HG02610 (cell line): ENCODE data around the gene TRERF1.
A peak's percentile ranks its signal among the peaks of the same experiment; 100 is the strongest.
"Not testable (repeated sequence)": the region's sequence is repeated elsewhere in the genome, so short reads cannot be mapped to it uniquely, and the experiment has no call there.

ENCODE experiments used
- ATAC-seq: cut with Tn5 transposase; IDR thresholded peaks from one replicate; pipeline ENCODE4 v1.9.1; 2021; ENCODE audit warnings: mild to moderate bottlenecking, moderate library complexity; ENCODE audit not compliant: unreplicated experiment

Gene TRERF1

GRCh38 chr6:42339991-42340401 lies 111.7 kb downstream of the TRERF1 start:
- ATAC-seq, result peak; percentile 85

GRCh38 chr6:42338744-42339222 lies 112.9 kb downstream of the TRERF1 start:
- no peak for ATAC-seq

GRCh38 chr6:42337985-42338743 lies 113.6 kb downstream of the TRERF1 start:
- no peak for ATAC-seq

DNA sequence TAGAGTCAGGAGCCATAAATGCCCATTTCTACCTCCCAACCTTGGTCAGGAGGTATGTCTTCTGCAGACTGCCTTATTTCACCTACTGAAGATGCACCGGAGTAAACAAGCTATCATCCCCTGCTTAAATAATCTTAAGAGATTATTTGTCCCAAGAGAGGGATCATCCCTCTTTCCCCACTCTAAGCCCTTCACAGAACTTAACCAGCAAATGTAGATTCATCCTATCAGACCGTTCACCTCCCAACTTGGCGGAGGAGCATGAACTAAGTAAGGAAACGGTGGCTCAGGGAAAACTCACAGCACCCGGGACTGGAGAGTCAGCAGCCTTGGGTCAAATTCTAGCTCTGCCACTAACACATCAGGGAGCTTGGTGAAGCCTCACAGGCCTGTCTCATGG lies 115.3 kb downstream of the TRERF1 start:
- no peak for ATAC-seq

DNA sequence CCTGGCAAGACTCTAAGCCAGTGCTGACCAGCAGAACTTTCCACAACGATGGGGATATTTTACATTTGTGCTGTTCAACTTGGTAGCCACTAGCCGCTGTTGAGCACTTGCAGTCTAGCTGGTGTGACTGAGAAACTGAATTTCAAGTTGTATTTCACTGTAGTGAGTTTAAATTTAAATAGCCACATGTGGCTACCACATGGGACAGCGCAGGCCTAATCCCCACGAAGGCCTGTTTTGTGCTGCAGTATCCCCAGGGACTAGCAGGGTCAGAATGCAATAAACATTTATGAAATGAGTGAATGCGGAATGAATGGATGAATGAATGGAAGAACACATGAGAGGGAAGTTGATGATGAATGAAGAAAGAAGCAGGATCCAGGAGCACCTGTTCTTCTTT lies 115.8 kb downstream of the TRERF1 start:
- no peak for ATAC-seq

DNA sequence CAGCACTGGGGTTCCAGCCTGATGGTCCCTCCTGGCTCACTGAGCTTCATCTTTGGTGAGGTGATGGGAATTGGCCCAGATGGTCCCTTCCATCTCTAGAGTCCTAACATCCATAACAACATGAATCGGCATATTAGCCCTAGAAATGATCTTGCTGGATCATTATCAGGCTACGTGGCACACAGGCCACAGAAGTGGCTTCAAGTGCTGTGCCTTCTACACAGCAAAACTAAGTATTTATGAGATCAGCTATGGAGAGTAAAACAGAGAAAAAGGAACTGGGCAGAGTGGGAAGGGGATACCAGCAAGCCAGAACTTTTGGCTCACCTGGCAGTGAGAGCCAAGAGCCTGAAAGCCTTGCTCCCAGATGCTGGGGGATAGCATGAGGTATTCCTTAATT lies 116.9 kb downstream of the TRERF1 start:
- ATAC-seq, result no peak

DNA sequence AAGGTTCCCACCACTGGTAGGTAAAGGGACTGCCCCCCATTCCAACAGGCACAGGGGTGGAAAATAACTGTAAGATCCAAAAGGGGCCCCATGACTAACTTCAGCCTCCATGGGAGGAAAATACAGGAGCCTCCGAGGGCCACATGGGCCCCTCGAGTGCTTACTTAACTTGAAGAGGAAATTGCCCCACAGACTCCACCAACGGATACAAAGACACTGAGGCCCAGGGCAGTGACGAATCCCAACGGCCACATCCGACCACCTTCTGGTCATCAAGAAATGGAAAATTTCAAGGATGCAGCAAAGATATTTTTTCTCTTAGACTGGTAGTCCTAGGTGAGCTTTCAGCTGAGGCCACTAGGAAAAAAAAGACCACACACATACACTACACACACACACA lies 118.1 kb downstream of the TRERF1 start:
- ATAC-seq, result no peak

GRCh38 chr6:42332916-42333315 lies 118.8 kb downstream of the TRERF1 start:
- ATAC-seq, result no peak

DNA sequence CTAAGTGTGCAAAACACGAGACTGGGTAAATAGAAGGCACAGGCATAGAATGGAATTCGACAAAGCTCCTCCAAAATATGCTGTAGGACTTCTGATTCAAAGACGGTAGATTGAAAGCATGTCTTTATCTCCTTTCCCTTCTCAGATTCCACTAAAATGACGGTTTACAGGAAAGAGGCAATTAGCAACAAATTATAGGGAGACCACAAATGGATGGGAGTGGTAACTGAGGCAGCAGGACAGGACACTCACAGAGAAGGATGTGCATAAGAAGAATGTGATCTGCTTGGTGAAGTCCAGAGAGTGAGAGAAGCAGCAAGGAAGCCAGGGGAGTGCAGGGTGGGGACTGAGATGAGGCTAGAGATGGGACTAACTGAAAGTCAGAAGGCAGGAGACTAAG lies 120.7 kb downstream of the TRERF1 start:
- no peak for ATAC-seq

GRCh38 chr6:42326248-42326647 lies 125.5 kb downstream of the TRERF1 start:
- no peak for ATAC-seq

GRCh38 chr6:42324656-42325324 lies 126.9 kb downstream of the TRERF1 start:
- ATAC-seq, result not testable (repeated sequence)

GRCh38 chr6:42322676-42323075 lies 129.1 kb downstream of the TRERF1 start:
- ATAC-seq, result no peak

GRCh38 chr6:42321976-42322375 lies 129.8 kb downstream of the TRERF1 start:
- ATAC-seq, result no peak

- ATAC-seq, result no peak
Measured at GRCh38 chr6:42320762-42321161, 131.0 kb downstream of the TRERF1 start.

DNA sequence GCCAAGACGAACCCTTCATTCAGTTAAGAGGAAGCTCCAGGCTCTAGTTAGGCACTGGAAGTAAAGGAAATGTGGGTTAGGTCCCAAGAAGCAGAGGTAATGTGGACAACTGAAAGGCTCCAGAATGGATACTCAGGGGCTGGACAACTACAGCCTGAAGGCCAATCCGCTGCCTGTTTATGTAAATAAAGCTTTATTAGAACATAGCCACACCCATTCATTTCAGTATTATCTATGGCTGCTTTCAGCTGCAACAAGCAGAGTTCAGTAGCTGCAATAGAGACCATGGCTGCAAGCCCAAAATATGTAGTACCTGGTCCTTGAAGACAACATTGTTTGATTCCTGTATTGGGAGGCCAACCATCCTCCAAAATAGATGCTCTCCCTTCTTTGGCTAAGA lies 133.2 kb downstream of the TRERF1 start:
- ATAC-seq, result no peak

- no peak for ATAC-seq
Measured at GRCh38 chr6:42316981-42317380, 134.7 kb downstream of the TRERF1 start.

DNA sequence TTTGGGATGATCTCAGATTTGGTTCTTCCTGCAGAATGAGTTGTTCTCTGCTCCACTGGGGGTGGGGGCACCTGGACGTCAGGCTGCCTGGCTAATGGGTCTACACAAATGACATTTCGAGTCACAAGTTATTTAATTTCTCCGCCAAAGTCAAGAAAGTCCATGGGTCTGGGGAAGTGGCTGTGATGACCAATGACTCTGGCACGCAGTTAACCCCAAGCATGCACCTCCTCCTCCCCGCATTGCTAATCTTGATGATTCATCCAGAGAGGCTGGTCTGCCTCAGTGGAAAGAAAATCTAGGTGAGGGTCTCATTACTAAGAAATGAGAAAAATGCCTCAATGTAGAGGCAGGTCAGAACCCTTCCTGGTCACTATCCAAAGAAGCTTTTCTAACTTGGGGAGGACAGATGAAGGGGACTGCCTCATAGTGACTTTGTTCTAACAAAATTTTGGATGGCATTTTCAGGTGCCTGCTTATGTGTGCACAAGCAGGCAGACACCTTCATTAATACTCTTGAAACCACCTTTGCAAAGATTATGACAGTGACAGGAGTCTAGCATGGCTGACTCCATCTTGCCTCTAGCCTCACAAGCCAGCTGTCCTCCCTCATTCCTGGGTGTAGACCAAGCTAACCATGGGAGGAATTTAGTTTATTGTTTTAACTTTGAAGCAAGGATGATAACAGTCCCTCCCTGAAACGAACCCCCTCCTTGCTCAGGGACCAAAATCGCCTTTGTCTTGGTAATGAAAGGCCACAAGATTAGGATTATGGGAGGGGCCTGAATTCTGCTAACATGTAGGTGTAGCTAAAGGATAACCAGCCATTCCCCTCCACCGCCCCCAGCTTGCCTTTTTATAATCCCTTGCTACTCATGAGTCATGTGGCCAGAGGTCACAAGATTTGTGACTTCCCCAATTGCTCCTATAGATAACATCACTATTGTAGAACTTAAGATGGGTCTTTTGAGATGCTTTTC lies 135.4 kb downstream of the TRERF1 start:
- ATAC-seq, result no peak

DNA sequence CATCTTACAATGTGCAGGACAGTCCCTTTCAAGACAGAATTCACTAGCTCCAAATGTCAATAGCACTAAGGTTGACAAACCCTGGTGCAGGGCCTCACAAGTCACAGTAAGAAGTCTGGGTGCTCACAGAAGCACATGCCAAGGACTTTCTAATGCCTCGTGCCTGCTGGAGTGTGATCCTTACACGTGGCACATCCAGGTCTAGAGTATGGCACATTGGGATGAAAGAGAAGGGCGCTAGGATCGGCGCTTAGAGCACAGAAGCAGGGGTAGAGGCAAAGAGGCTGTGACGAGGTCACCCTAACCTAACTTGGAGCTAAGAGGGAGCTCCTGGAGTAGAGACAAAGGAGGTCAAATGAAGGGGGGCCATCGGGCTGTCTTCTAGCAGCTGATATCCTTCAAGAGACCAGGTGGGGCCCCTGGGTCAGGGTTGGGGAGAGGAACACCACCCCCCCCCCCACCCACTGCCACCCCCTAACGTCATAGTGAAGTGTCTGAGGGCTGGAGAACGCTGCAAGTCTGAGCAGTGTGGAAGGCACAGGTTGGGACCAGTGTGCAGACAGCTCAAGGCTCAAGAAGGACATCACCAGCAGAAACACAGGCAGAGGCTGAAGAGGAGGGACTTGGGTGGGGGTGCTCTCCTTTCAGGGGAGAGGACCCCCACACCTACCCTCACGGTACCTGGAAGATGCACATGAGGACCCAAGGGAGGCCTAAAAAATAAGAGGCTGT lies 136.3 kb downstream of the TRERF1 start:
- ATAC-seq, result no peak

- no peak for ATAC-seq
Measured at GRCh38 chr6:42314571-42315258, 137.0 kb downstream of the TRERF1 start.
